Iris pigment epithelial cell (primary cell): Measurements from ENCODE around the gene AGER.
"Not testable (repeated sequence)": the region's sequence is repeated elsewhere in the genome, so short reads cannot be mapped to it uniquely, and the experiment has no call there.

Source experiments
- DNase-seq: peaks from one replicate; pipeline ENCODE4 v3.0.0-alpha.2; 2011; ENCODE audit warnings: low read depth

The AGER gene

DNA sequence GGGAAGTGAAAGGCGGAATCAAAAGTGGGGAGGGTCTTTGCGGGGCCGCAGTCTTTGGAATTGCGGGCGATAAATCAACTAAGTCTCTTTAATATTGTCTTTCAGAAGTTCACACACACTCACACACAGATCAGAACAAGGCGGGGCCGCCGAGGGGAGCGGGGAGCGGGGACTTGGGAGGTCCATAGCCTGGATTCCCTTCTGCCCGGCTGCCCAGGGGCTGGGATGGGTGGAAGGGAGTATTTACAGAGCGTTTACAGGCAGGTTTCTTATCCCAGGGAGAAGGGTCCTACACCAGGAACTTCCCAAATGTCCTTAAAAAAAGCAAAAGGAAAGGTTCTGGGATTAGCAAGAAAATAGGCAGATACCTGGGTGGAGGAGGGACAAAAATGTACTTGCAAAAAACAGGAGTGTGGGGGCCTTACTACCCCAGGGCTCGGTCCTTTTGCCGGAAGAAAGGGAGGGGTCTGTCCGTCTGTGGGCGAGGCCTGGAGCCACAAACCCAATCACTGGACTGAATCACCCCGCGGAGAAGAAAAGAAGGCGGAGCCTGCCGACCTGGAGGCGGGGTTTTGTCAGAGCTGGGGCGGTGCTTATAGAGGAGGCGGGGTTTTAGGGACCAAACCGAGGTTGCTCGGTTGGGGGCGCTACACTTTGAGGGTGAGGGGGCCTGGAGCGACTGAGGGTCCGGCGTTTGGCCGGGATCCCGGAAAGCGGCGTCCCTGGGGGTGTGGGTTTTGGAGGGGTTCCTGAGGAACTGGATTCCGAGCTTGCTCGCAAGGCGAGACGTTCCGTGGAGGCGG, 35.6 kb downstream of the AGER start:
- DNase-seq = peak; percentile 52

GRCh38 chr6:32147401-32148132, 36.5 kb downstream of the AGER start:
- no peak for DNase-seq

DNA sequence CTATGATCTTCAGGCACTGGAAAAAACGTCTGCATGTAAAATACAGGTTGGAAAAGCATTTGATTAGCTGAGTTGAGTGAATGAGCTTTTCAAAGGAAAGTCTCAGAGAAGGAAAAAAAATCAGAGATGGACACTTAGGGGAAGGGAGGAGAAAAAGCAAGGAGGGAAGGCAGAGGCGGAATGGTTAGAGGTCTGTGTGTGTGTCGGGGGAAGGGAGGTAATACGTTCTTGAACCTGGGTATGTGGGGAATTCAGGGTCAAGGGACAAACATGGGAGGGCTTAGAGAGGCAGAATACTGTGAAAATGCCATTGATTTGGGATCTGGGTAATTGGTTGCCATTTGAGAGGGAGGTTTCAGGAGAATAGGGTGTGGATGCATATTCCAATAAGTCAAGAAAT, 37.4 kb downstream of the AGER start:
- DNase-seq = no peak

- DNase-seq = no peak
Measured at GRCh38 chr6:32146287-32146686, 37.8 kb downstream of the AGER start.

DNA sequence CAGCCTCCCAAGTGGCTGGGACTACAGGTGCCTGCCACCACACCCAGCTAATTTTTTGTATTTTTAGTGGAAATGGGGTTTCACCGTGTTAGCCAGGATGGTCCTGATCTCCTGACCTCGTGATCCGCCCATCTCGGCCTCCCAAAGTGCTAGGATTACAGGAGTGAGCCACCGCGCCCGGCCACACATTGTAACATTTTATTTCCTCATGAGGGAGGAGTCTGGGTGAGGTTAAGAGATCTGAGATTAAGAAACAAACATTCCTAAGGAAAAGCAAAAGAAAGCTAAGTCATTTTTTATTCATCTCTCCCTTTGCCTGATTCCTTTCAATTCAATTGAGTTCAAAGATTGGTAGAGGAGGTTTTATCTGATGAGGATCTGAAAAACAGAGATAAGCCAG, 39.8 kb downstream of the AGER start:
- not testable (repeated sequence) for DNase-seq

GRCh38 chr6:32140420-32141046, 43.5 kb downstream of the AGER start:
- DNase-seq = no peak

- no peak for DNase-seq
Measured at GRCh38 chr6:32139590-32139989, 44.5 kb downstream of the AGER start.

- no peak for DNase-seq
Measured at GRCh38 chr6:32137454-32137853, 46.6 kb downstream of the AGER start.

DNA sequence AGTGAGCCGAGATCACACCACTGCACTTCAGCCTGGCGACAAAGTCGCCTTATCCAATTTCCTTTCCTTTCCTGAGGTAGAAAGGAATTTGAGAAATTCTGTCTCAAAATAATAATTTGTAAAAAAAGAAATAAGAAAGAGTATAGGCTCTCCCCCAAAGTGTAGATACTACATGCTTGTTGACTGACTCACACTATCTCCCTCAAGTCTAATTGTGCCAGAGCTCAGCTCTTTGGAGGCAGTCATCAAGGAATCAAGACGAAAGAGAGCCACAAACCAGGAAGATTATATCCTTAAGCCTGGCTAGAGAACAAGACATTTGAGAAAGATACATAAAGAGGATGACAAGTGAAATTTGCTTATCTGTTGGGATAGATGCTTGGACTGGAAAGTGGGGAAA, 50.3 kb downstream of the AGER start:
- DNase-seq = peak; percentile 55

DNA sequence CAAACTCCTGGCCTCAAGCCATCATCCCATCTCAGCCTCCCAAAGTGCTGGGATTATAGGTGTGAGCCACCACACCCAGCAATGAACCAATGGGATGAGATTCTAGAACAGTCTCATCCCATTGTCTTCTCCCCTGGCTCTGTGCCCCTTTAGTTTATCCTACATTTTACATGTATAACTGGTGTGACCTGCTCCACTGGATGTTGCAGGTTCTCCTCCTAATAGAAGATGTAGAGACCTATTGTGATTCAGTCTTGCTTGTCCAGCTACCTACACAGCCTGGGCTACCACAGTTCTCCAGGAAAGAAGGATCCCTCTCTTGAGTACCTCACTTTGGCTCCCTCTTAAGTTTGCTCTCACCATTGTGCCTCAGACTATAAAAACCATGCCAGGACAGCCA, 51.9 kb downstream of the AGER start:
- no peak for DNase-seq

DNA sequence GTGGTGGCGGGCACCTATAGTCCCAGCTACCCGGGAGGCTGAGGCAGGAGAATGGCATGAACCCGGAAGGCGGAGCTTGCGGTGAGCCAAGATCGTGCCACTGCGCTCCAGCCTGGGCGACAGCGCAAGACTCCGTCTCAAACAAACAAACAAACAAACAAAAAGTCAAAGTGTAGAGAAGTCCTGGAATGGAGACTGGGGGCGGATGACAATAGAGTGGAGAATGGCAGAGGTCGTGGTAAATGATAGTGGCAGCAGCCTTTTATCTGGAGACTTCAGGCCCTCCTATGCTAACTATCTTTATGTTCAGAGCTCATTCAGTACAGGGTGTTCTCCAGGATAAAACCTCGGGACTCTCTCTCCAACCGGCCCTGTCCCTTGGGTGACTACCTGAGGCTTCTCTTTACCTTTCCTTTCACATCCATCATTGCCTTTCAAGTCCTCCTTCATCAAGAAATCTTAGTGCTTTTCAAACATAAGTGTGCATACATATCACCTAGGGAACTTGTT, 52.6 kb downstream of the AGER start:
- no peak for DNase-seq
